ENCODE results near the gene CAMK1D. TPM values are rescaled to one million over a fixed set of nuclear protein-coding genes. Genes with fewer than 3 reads are reported as not detected.

Gene CAMK1D
- total RNA-seq, 1 experiment from 2014 or later: 6.3 TPM

DNA sequence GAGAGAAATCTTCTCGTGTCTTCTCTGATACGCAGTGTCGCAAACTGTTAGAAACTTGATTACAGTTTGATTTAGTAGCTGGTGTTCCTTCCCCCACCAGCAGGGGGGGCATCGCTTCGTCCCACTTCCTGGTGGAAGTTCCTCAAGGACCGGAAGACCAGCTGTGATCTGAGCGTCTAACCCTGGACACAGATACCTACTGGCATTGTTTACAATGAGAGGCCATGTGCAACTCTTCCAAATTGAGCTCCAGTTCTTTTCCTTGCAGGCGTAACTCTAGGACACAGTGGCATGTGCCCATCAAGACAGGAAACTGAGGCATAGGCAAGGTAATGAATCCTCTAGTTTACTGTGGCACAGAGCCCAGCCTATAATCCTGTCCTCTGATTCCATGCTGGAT is 433.2 kb downstream of the CAMK1D start:
- no peak overlapping the region for H2AFZ ChIP-seq (ENCODE audit: low read length)
- H3K4me1 Mint-ChIP-seq: peaks cover 17 to 29% of the 10 kb centered on the region in 2 experiments
- peak; percentile 60 for DNase-seq
- H4K5ac ChIP-seq (ENCODE audit: insufficient read length, low read depth, low read length): no peak overlapping the region
- H3K18ac ChIP-seq (ENCODE audit: insufficient read length, low read depth, low read length): no peak overlapping the region
- H3K4me1 ChIP-seq (ENCODE audit: insufficient read depth, low read length): no peaks in the 10 kb centered on the region
- H3K4me3 Mint-ChIP-seq: no peak overlapping the region
- no peaks in the 10 kb centered on the region; a peak in 1 of 5 replicates for H3K9me3 Mint-ChIP-seq
- no peaks in the 10 kb centered on the region for H3K23me2 ChIP-seq (ENCODE audit: insufficient read length, low read depth, low read length, poor library complexity, severe bottlenecking)
- H2BK12ac ChIP-seq (ENCODE audit: insufficient read length, low read depth, low read length): no peak overlapping the region
- no peak overlapping the region for H3K4ac ChIP-seq (ENCODE audit: low read depth, low read length)
- no peak overlapping the region for H3K23ac ChIP-seq (ENCODE audit: insufficient read length, low read depth, low read length)
- H3K27me3 ChIP-seq (ENCODE audit: insufficient read depth, low read length): no peaks in the 10 kb centered on the region
- no peak overlapping the region for H2BK120ac ChIP-seq (ENCODE audit: low read depth, low read length, poor library complexity, severe bottlenecking)
- no peak overlapping the region for H2BK5ac ChIP-seq (ENCODE audit: insufficient read length, low read length)
- WGBS (ENCODE audit: extremely low coverage, insufficient read length, low lambda C conversion rate): no CpG with 5 or more reads among the region's 8 CpGs
- no peak overlapping the region for H3K9ac ChIP-seq (ENCODE audit: extremely low read depth, insufficient read length, low read length)
- no peak overlapping the region for H2BK15ac ChIP-seq (ENCODE audit: low read depth, low read length)
- H3K27ac Mint-ChIP-seq: peak overlapping the region in 1 of 3 experiments; percentile 20; a peak in 1 of 7 replicates
- H4K8ac ChIP-seq (replicated peaks; ENCODE audit: insufficient read length, low read depth, low read length): no peak overlapping the region
- H4K20me1 ChIP-seq (ENCODE audit: control insufficient read depth, insufficient read depth, insufficient read length): no peaks in the 10 kb centered on the region
- H3K9me3 ChIP-seq (ENCODE audit: control insufficient read depth, low read depth, low read length): no peaks in the 10 kb centered on the region
- TF ChIP-seq, protein P1, sequence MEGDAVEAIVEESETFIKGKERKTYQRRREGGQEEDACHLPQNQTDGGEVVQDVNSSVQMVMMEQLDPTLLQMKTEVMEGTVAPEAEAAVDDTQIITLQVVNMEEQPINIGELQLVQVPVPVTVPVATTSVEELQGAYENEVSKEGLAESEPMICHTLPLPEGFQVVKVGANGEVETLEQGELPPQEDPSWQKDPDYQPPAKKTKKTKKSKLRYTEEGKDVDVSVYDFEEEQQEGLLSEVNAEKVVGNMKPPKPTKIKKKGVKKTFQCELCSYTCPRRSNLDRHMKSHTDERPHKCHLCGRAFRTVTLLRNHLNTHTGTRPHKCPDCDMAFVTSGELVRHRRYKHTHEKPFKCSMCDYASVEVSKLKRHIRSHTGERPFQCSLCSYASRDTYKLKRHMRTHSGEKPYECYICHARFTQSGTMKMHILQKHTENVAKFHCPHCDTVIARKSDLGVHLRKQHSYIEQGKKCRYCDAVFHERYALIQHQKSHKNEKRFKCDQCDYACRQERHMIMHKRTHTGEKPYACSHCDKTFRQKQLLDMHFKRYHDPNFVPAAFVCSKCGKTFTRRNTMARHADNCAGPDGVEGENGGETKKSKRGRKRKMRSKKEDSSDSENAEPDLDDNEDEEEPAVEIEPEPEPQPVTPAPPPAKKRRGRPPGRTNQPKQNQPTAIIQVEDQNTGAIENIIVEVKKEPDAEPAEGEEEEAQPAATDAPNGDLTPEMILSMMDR (conservative IDR thresholded peaks at IDR 0.05): peak; percentile 86
- H4K91ac ChIP-seq (ENCODE audit: insufficient read length, low read depth, low read length): no peak overlapping the region
- H3K4me2 ChIP-seq (ENCODE audit: insufficient read depth, insufficient read length, low read length): no peak overlapping the region
- no peaks in the 10 kb centered on the region for H3K79me1 ChIP-seq (ENCODE audit: insufficient read depth, low read depth, low read length, poor library complexity, severe bottlenecking)
- no peak overlapping the region for H3K14ac ChIP-seq (ENCODE audit: insufficient read depth, low read length)
- H3K79me2 ChIP-seq (ENCODE audit: insufficient read depth, low read length): no peaks in the 10 kb centered on the region
- H3K27me3 Mint-ChIP-seq (ENCODE audit: low read depth): peaks cover 2% of the 10 kb centered on the region; the same call in 1 of the 2 replicates
- no peaks in the 10 kb centered on the region for H3K36me3 Mint-ChIP-seq (ENCODE audit: insufficient read depth in 1 of 3, low read depth in 3 of 3)
- H2BK20ac ChIP-seq (ENCODE audit: low read depth, low read length, poor library complexity, severe bottlenecking): no peak overlapping the region
- H3K27ac ChIP-seq (ENCODE audit: insufficient read length, low read depth, low read length): no peak overlapping the region
- no peak overlapping the region for H2AK5ac ChIP-seq (ENCODE audit: insufficient read length, low read length)
- H3K56ac ChIP-seq (ENCODE audit: insufficient read length, low read depth, low read length): no peak overlapping the region
- no peak overlapping the region for H3T11ph ChIP-seq (ENCODE audit: low read length)

All from H9 (cell line).